LNCaP clone FGC (cell line): Measurements from ENCODE around the gene MAPKAPK5.
"Not testable (repeated sequence)": the region's sequence is repeated elsewhere in the genome, so short reads cannot be mapped to it uniquely, and the experiment has no call there.

Source experiments
- DNase-seq: peaks from one replicate; pipeline ENCODE4 v3.0.0-alpha.2; 2011; ENCODE audit warnings: low read depth
- H3K4me3 ChIP-seq: 2 replicates; pipeline ENCODE4 v1.5.1; 2011; ENCODE audit warnings: mild to moderate bottlenecking, low read depth, low read length, control low read depth
- TF ChIP-seq, protein P1 (sequence below): IDR thresholded peaks from 2 replicates; pipeline ENCODE4 v1.5.1; 2012; ENCODE audit warnings: mild to moderate bottlenecking; ENCODE audit not compliant: control insufficient read depth, insufficient read depth; ENCODE audit errors: extremely low read depth

MAPKAPK5 gene

DNA sequence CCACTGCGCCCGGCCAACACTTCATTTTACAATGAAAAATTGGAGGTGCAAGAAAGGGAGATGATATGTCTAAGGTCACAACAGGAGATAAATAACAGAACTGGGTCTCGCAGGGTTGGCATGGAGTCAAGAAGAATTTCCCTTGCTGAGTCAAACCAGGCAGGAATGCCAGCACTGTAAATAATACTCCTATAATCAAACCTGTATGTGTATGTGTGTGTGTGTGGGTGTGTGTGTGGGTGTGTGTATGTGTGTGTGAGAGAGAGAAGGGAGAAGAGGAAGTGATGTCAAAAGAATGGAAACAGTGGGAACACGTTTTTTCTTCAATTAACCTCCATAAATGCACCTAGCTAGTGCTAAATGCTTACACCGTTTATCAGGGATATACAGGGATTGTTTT lies 100.5 kb downstream of the MAPKAPK5 start:
- TF ChIP-seq, protein P1, sequence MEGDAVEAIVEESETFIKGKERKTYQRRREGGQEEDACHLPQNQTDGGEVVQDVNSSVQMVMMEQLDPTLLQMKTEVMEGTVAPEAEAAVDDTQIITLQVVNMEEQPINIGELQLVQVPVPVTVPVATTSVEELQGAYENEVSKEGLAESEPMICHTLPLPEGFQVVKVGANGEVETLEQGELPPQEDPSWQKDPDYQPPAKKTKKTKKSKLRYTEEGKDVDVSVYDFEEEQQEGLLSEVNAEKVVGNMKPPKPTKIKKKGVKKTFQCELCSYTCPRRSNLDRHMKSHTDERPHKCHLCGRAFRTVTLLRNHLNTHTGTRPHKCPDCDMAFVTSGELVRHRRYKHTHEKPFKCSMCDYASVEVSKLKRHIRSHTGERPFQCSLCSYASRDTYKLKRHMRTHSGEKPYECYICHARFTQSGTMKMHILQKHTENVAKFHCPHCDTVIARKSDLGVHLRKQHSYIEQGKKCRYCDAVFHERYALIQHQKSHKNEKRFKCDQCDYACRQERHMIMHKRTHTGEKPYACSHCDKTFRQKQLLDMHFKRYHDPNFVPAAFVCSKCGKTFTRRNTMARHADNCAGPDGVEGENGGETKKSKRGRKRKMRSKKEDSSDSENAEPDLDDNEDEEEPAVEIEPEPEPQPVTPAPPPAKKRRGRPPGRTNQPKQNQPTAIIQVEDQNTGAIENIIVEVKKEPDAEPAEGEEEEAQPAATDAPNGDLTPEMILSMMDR = no peak

DNA sequence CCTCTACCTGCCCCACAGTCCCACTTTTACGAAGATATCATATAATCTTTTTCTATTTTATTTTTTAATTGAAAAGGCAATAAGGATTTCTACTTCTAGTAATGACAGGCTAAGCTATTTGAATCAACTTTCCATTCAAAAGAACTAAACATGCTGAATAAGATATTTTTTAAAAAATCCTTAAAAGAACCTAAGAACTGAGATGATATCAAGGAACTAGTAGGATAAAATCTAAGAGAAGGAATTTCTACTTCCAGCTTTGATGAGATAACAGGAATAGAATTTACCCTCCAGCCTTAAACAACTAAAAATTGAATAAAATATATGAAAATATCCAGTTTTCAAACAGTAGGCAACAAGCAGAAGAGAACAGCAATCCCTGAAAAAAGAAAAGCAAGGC lies 101.9 kb downstream of the MAPKAPK5 start:
- H3K4me3 ChIP-seq = no peak overlapping the region
- TF ChIP-seq, protein P1 = no peak
- no peak for DNase-seq

More for the DNA sequence above, 100.5 kb downstream of the MAPKAPK5 start:
- no peak overlapping the region for H3K4me3 ChIP-seq
- no peak for DNase-seq

DNA sequence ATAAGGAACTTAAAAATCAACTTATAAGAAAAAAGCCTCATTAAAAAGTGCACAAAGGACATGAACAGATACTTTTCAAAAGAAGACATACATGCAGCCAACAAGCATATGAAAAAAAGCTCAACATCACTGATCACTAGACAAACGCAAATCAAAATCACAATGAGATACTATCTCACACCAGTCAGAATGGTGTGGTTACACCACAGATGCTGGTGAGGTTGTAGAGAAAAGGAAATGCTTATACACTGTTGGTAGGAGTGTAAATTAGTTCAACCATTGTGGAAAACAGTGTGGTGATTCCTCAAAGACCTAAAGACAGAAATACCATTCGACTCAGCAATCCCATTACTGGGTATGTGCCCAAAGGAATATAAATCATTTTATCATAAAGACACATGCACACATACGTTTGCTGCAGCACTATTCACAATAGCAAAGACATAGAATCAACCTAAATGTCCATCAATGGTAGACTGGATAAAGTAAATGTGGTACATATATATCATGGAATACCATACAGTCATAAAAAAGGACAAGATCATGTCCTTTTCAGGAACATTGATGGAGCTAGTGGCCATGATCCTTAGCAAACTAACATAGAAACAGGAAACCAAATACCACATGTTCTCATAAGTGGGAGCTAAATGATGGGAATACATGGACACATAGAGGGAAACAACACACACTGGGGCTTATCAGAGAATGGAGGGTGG lies 109.1 kb downstream of the MAPKAPK5 start:
- not testable (repeated sequence) for DNase-seq, H3K4me3 ChIP-seq
